Measurements from ENCODE around the gene PPP2R3B. TPM values are rescaled to one million over a fixed set of nuclear protein-coding genes. Genes with fewer than 3 reads are reported as not detected.

Gene PPP2R3B
- total RNA-seq, 1 experiment from 2014 or later = 19.1 TPM

- H3K9me3 ChIP-seq (ENCODE audit: control insufficient read depth in 1 of 2, insufficient read depth in 1 of 2, low read depth in 1 of 2, low read length in 2 of 2) = no peaks in the 10 kb centered on the region
- TF ChIP-seq CBX3 (IDR thresholded peaks at IDR 0.05; ENCODE audit: low read depth) (no peak), ELF1 (IDR thresholded peaks at IDR 0.05; ENCODE audit: borderline replicate concordance, low read depth) (no peak), RAD21 (IDR thresholded peaks at IDR 0.05; ENCODE audit: low read depth) (no peak), EGR1 (IDR thresholded peaks at IDR 0.05; ENCODE audit: low read depth) (no peak), ZFX (IDR thresholded peaks at IDR 0.05) (no peak), SP1 (IDR thresholded peaks at IDR 0.05; ENCODE audit: low read depth) (no peak), EZH2 (IDR thresholded peaks at IDR 0.05) (no peak), CEBPB (IDR thresholded peaks at IDR 0.05; ENCODE audit: low read depth) (no peak), SRF (IDR thresholded peaks at IDR 0.05; ENCODE audit: low read depth) (no peak), ZBTB33 (IDR thresholded peaks at IDR 0.05; ENCODE audit: extremely low read depth, insufficient replicate concordance, low read length) (no peak), EZH2phosphoT487 (IDR thresholded peaks at IDR 0.05; ENCODE audit: borderline replicate concordance) (no peak), JUND (IDR thresholded peaks at IDR 0.05) (no peak), FOSL1 (IDR thresholded peaks at IDR 0.05; ENCODE audit: low read depth) (no peak), TCF7L2 (IDR thresholded peaks at IDR 0.05; ENCODE audit: borderline replicate concordance, extremely low read depth, insufficient read depth, insufficient read length) (no peak), SIN3A (IDR thresholded peaks at IDR 0.05; ENCODE audit: low read depth) (no peak), REST (IDR thresholded peaks at IDR 0.05; ENCODE audit: low read depth) (no peak)
Measured at GRCh38 chrX:425056-425455, 38.3 kb upstream of the PPP2R3B start.

More at GRCh38 chrX:425056-425455, 38.3 kb upstream of the PPP2R3B start:
- Histone ChIP-seq H3K4me1 (ENCODE audit: control insufficient read depth in 1 of 2, insufficient read depth in 2 of 2, low read length in 2 of 2) (no peaks in the 10 kb centered on the region), H4K20me1 (ENCODE audit: insufficient read depth) (no peaks in the 10 kb centered on the region), H3K4me3 (replicated peaks in 1 of 2; ENCODE audit: low read depth in 1 of 2, low read length in 2 of 2) (no peak overlapping the region), H3K79me2 (ENCODE audit: insufficient read depth, low read length) (no peaks in the 10 kb centered on the region), H3K9me2 (ENCODE audit: insufficient read depth) (no peaks in the 10 kb centered on the region), H3K4me2 (ENCODE audit: low read length) (no peak overlapping the region), H3K9ac (ENCODE audit: low read length) (no peak overlapping the region), H3K36me3 (ENCODE audit: control insufficient read depth in 1 of 2, insufficient read depth in 2 of 2, low read length in 2 of 2) (no peaks in the 10 kb centered on the region), H3K27ac (ENCODE audit: low read depth, low read length) (no peak overlapping the region), H3K27me3 (ENCODE audit: insufficient read depth, low read length) (no peaks in the 10 kb centered on the region), H2AFZ (ENCODE audit: low read depth, low read length, poor library complexity, severe bottlenecking) (no peak overlapping the region)
- POLR2A ChIA-PET = no interaction called here
- ATAC-seq = no peak
- BruUV-seq (replicated peaks) = no TSS peak
- no peak for DNase-seq (ENCODE audit: low read depth, low spot score)
- intact Hi-C loops (cut with micrococcal nuclease) = loop anchor here (5.0 kb wide), 1 partner anchor 697 kb away; no protein-coding TSS in a partner anchor
- CTCF ChIA-PET = no interaction called here
- RAD21 ChIA-PET (ENCODE audit: low non-redundant PET in 1 of 2, low total read pairs in 2 of 2, uncharacterized antibody in 2 of 2, unreplicated experiment in 2 of 2) = no interaction called here

All from HCT116 (cell line).